H9 (cell line): ENCODE measurements around the gene SLC4A3. TPM values are rescaled to one million over a fixed set of nuclear protein-coding genes. Genes with fewer than 3 reads are reported as not detected.
A peak's percentile ranks its signal among the peaks of the same experiment; 100 is the strongest.

Experiments used
- DNase-seq: peaks from one replicate; pipeline ENCODE4 v3.0.0-alpha.2; 2017
- H2AFZ ChIP-seq: one replicate; pipeline ENCODE4 v1.6.1; 2013; ENCODE audit warnings: mild to moderate bottlenecking, low read length, control low read depth, moderate library complexity
- H2AK5ac ChIP-seq: 2 replicates; pipeline ENCODE4 v1.6.1; 2013; ENCODE audit warnings: low read length, control low read depth, mixed read lengths; ENCODE audit not compliant: insufficient read length
- H2BK120ac ChIP-seq: one replicate; pipeline ENCODE4 v1.6.1; 2013; ENCODE audit warnings: low read depth, mild to moderate bottlenecking, low read length, control low read depth, inconsistent platforms; ENCODE audit not compliant: poor library complexity, severe bottlenecking
- H2BK12ac ChIP-seq: 2 replicates; pipeline ENCODE4 v1.6.1; 2013; ENCODE audit warnings: low read length, control low read depth, mixed read lengths, low read depth; ENCODE audit not compliant: insufficient read length
- H2BK15ac ChIP-seq: 2 replicates; pipeline ENCODE4 v1.6.1; 2013; ENCODE audit warnings: low read depth, low read length, control low read depth
- H2BK20ac ChIP-seq: one replicate; pipeline ENCODE4 v1.6.1; 2013; ENCODE audit warnings: low read depth, mild to moderate bottlenecking, low read length, control low read depth, inconsistent platforms; ENCODE audit not compliant: poor library complexity, severe bottlenecking
- H2BK5ac ChIP-seq: 2 replicates; pipeline ENCODE4 v1.6.1; 2013; ENCODE audit warnings: low read length, control low read depth, mixed read lengths; ENCODE audit not compliant: insufficient read length
- H3K14ac ChIP-seq: 2 replicates; pipeline ENCODE4 v1.6.1; 2013; ENCODE audit warnings: low read length, control low read depth; ENCODE audit not compliant: insufficient read depth
- H3K18ac ChIP-seq: 2 replicates; pipeline ENCODE4 v1.6.1; 2013; ENCODE audit warnings: low read depth, mild to moderate bottlenecking, mixed read lengths, low read length, control low read depth; ENCODE audit not compliant: insufficient read length
- H3K23ac ChIP-seq: 2 replicates; pipeline ENCODE4 v1.6.1; 2013; ENCODE audit warnings: low read length, control low read depth, mixed read lengths, low read depth; ENCODE audit not compliant: insufficient read length
- H3K23me2 ChIP-seq: 2 replicates; pipeline ENCODE4 v1.6.1; 2013; ENCODE audit warnings: low read depth, mild to moderate bottlenecking, mixed read lengths, low read length, control low read depth; ENCODE audit not compliant: insufficient read length, poor library complexity, severe bottlenecking
- H3K27ac ChIP-seq: 2 replicates; pipeline ENCODE4 v1.5.1; 2013; ENCODE audit warnings: low read length, control low read depth, mixed read lengths, low read depth; ENCODE audit not compliant: insufficient read length
- H3K27me3 ChIP-seq: 2 replicates; pipeline ENCODE4 v1.6.1; 2013; ENCODE audit warnings: low read length, control low read depth, inconsistent platforms; ENCODE audit not compliant: insufficient read depth
- H3K4ac ChIP-seq: 2 replicates; pipeline ENCODE4 v1.6.1; 2013; ENCODE audit warnings: low read depth, mild to moderate bottlenecking, control low read depth, inconsistent platforms, low read length, moderate library complexity
- H3K4me1 ChIP-seq: 2 replicates; pipeline ENCODE4 v1.6.1; 2013; ENCODE audit warnings: low read length, control low read depth, inconsistent platforms; ENCODE audit not compliant: insufficient read depth
- H3K4me2 ChIP-seq: 2 replicates; pipeline ENCODE4 v1.6.1; 2013; ENCODE audit warnings: low read length, control low read depth, mixed read lengths; ENCODE audit not compliant: insufficient read length, insufficient read depth
- H3K56ac ChIP-seq: 2 replicates; pipeline ENCODE4 v1.6.1; 2013; ENCODE audit warnings: low read depth, mild to moderate bottlenecking, mixed read lengths, low read length, control low read depth; ENCODE audit not compliant: insufficient read length
- H3K79me1 ChIP-seq: 2 replicates; pipeline ENCODE4 v1.6.1; 2013; ENCODE audit warnings: low read depth, mild to moderate bottlenecking, moderate library complexity, low read length, control low read depth, inconsistent platforms; ENCODE audit not compliant: insufficient read depth, poor library complexity, severe bottlenecking
- H3K79me2 ChIP-seq: 2 replicates; pipeline ENCODE4 v1.6.1; 2013; ENCODE audit warnings: low read length, control low read depth, inconsistent platforms; ENCODE audit not compliant: insufficient read depth
- H3K9ac ChIP-seq: 2 replicates; pipeline ENCODE4 v1.6.1; 2013; ENCODE audit warnings: low read length, control low read depth, mixed read lengths; ENCODE audit not compliant: insufficient read length; ENCODE audit errors: extremely low read depth
- H3K9me3 ChIP-seq: one replicate; pipeline ENCODE4 v1.6.1; 2013; ENCODE audit warnings: low read depth, low read length, inconsistent platforms; ENCODE audit not compliant: control insufficient read depth
- H3T11ph ChIP-seq: one replicate; pipeline ENCODE4 v1.6.1; 2013; ENCODE audit warnings: mild to moderate bottlenecking, low read length, control low read depth, inconsistent platforms
- H4K20me1 ChIP-seq: one replicate; pipeline ENCODE4 v1.6.1; 2013; ENCODE audit not compliant: control insufficient read depth, insufficient read length, insufficient read depth
- H4K5ac ChIP-seq: 2 replicates; pipeline ENCODE4 v1.6.1; 2013; ENCODE audit warnings: low read depth, mild to moderate bottlenecking, mixed read lengths, low read length, control low read depth; ENCODE audit not compliant: insufficient read length
- H4K8ac ChIP-seq: replicated peaks from 2 replicates; pipeline ENCODE4 v1.6.1; 2013; ENCODE audit warnings: low read length, control low read depth, mixed read lengths, low read depth; ENCODE audit not compliant: insufficient read length
- H4K91ac ChIP-seq: 2 replicates; pipeline ENCODE4 v1.6.1; 2013; ENCODE audit warnings: low read depth, mild to moderate bottlenecking, moderate library complexity, mixed read lengths, low read length, control low read depth; ENCODE audit not compliant: insufficient read length
- H3K27ac Mint-ChIP-seq, 3 experiments: 2 replicates in 2 of 3; 3 replicates in 1 of 3; pipeline ENCODE4 v1.8.0; 2020 to 2021; ENCODE audit warnings: mixed read lengths in 3 of 3, mild to moderate bottlenecking in 1 of 3, moderate library complexity in 1 of 3
- H3K27me3 Mint-ChIP-seq: 2 replicates; pipeline ENCODE4 v1.8.0; 2021; ENCODE audit warnings: low read depth, mild to moderate bottlenecking, moderate library complexity, mixed read lengths
- H3K36me3 Mint-ChIP-seq, 3 experiments: 2 replicates in 2 of 3; 3 replicates in 1 of 3; pipeline ENCODE4 v1.8.0; 2020 to 2021; ENCODE audit warnings: low read depth in 3 of 3, mixed read lengths in 3 of 3; ENCODE audit not compliant: insufficient read depth in 1 of 3
- H3K4me1 Mint-ChIP-seq, 2 experiments: 2 replicates each; pipeline ENCODE4 v1.8.0; 2020; ENCODE audit warnings: mixed read lengths in 2 of 2
- H3K4me3 Mint-ChIP-seq, 2 experiments: 2 replicates in 1 of 2; 3 replicates in 1 of 2; pipeline ENCODE4 v1.8.0; 2020 to 2021; ENCODE audit warnings: mild to moderate bottlenecking in 2 of 2, mixed read lengths in 2 of 2, moderate library complexity in 1 of 2
- H3K9me3 Mint-ChIP-seq, 2 experiments: 2 replicates in 1 of 2; 3 replicates in 1 of 2; pipeline ENCODE4 v1.8.0; 2020; ENCODE audit warnings: mild to moderate bottlenecking in 2 of 2, mixed read lengths in 2 of 2, moderate library complexity in 1 of 2
- WGBS: extraction: QIAGEN DNeasy Blood & Tissue Kit; methylation state at CpG from one replicate; pipeline ENCODE4 v1.1.7; 2013; ENCODE audit warnings: missing lambda C conversion rate, low lambda C conversion rate, mixed read lengths; ENCODE audit not compliant: insufficient read length; ENCODE audit errors: extremely low coverage; 5-methylcytosine and 5-hydroxymethylcytosine counted together
- total RNA-seq: library from RNA; stranded (reverse); gene quantifications from 2 replicates; pipeline ENCODE4 v1.2.1, GENCODE V29; 2021
- TF ChIP-seq, protein P1 (sequence below): fragments of 200-600 bp; sonication (generic); conservative IDR thresholded peaks from 3 replicates; pipeline ENCODE4 v1.8.0; 2021; ENCODE audit warnings: antibody characterized with exemption, mild to moderate bottlenecking

Gene SLC4A3
- total RNA-seq, 1 experiment from 2014 or later = 11.1 TPM

DNA sequence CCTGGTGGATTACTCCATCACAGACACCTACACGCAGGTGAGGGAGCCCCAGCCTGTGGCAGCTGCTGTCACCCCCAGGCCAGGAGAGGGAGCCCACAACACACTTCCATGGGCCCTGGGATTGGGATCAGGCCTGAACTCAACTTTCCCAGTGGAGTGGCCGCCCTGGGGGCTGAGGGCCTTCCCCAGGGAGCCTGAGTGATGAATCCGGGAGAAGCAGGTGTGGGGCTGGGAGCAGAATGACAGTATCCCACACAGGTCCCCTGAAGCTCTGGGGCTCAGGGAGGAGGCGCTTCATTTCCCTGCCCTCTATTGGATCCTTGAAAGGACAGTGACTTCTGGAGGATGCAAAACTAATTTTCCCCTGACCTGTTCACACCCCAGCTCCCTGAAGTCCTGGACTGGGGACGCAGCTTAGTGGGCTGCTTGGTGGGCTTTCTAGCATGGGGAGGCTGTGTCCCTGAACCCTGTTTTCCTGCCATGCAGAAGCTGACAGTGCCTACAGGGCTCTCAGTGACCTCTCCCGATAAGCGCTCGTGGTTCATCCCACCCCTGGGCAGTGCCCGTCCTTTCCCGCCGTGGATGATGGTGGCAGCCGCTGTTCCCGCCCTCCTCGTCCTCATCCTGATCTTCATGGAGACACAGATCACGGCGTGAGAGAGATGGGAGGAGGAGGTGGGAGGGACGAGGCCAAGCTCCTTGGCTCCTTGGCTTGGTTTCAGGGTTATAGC, 11.0 kb downstream of the SLC4A3 start:
- no peaks in the 10 kb centered on the region for H3K9me3 ChIP-seq
- no peaks in the 10 kb centered on the region for H3K79me1 ChIP-seq
- no peak overlapping the region for H2AFZ ChIP-seq
- H3K23ac ChIP-seq = no peak overlapping the region
- H2AK5ac ChIP-seq = no peak overlapping the region
- Mint-ChIP-seq H3K9me3 (no peaks in the 10 kb centered on the region; a peak in 1 of 5 replicates), H3K4me3 (no peak overlapping the region), H3K4me1 (peaks cover 6 to 14% of the 10 kb centered on the region in 2 experiments), H3K36me3 (peaks cover 0 to 19% (median 5%) of the 10 kb centered on the region in 3 experiments; a peak in 3 of 7 replicates), H3K27me3 (peaks cover 9% of the 10 kb centered on the region), H3K27ac (peak overlapping the region in 2 of 3 experiments; percentile 9 to 49; a peak in 1 of 7 replicates)
- H2BK20ac ChIP-seq = no peak overlapping the region
- no peak overlapping the region for H4K8ac ChIP-seq
- peaks cover 3% of the 10 kb centered on the region for H3K23me2 ChIP-seq
- no peak overlapping the region for H3T11ph ChIP-seq
- H3K27ac ChIP-seq = no peak overlapping the region
- no peak overlapping the region for H3K14ac ChIP-seq
- TF ChIP-seq, protein P1, sequence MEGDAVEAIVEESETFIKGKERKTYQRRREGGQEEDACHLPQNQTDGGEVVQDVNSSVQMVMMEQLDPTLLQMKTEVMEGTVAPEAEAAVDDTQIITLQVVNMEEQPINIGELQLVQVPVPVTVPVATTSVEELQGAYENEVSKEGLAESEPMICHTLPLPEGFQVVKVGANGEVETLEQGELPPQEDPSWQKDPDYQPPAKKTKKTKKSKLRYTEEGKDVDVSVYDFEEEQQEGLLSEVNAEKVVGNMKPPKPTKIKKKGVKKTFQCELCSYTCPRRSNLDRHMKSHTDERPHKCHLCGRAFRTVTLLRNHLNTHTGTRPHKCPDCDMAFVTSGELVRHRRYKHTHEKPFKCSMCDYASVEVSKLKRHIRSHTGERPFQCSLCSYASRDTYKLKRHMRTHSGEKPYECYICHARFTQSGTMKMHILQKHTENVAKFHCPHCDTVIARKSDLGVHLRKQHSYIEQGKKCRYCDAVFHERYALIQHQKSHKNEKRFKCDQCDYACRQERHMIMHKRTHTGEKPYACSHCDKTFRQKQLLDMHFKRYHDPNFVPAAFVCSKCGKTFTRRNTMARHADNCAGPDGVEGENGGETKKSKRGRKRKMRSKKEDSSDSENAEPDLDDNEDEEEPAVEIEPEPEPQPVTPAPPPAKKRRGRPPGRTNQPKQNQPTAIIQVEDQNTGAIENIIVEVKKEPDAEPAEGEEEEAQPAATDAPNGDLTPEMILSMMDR = peak; percentile 56; the same call in 2 of the 3 replicates
- no peak overlapping the region for H2BK120ac ChIP-seq
- H4K20me1 ChIP-seq = no peaks in the 10 kb centered on the region
- H4K5ac ChIP-seq = no peak overlapping the region
- DNase-seq = peak; percentile 52
- no peak overlapping the region for H3K4me2 ChIP-seq
- no peak overlapping the region for H2BK5ac ChIP-seq
- H2BK12ac ChIP-seq = no peak overlapping the region
- no CpG with 5 or more reads among the region's 17 CpGs for WGBS
- no peaks in the 10 kb centered on the region for H3K79me2 ChIP-seq
- no peak overlapping the region for H3K18ac ChIP-seq
- H2BK15ac ChIP-seq = no peak overlapping the region
- no peaks in the 10 kb centered on the region for H3K27me3 ChIP-seq
- peaks cover 2% of the 10 kb centered on the region; the same call in 1 of the 2 replicates for H3K4me1 ChIP-seq
- H3K56ac ChIP-seq = no peak overlapping the region
- H3K4ac ChIP-seq = no peak overlapping the region
- no peak overlapping the region for H3K9ac ChIP-seq
- H4K91ac ChIP-seq = no peak overlapping the region
